SKM-1 treated with dmso at 0.1 percent for 144 hours (cell line): ENCODE measurements around the gene FZD7.

Experiments
- DNase-seq: peaks from one replicate; lab custom pipeline; 2025; ENCODE audit not compliant: unreplicated experiment; lab: John Stamatoyannopoulos, UW

FZD7 gene

DNA sequence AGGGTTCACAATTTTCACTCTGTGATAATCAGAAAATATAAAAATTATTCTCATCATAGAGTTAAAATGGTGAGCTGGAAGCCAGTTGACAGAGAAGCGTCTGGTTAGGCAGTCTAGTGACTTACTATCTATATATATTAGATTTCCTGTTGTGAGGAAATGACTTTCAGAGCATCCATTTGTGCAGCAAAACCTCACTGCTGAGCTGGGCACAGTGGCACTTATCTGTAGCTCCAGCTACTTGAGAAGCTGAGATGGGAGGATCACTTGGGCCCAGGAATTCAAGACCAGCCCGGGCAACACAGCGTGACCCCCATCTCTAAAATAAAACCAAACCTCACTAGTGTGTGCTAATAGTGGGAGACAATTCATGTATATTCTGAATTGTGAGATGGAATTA lies 32.2 kb downstream of the FZD7 start:
- DNase-seq = no peak

DNA sequence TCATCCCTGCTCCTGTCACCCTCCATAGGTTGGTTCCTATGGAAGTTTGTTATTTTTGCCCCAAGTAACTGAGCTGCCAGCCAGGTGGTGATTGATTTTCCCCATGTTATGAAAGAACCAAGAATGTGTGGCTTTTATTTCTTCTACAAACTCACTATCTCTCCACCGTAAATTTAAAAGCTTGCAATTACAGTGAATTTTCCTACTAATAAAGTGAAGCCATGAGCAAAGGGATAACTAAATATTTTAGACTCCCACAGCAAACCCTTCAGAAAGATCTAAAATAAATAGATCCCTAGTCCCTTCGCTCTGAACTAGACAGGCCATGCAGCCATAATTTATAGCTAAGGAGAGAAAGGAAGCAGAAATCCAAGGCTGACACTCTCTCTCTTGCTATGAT lies 33.2 kb downstream of the FZD7 start:
- DNase-seq = no peak

DNA sequence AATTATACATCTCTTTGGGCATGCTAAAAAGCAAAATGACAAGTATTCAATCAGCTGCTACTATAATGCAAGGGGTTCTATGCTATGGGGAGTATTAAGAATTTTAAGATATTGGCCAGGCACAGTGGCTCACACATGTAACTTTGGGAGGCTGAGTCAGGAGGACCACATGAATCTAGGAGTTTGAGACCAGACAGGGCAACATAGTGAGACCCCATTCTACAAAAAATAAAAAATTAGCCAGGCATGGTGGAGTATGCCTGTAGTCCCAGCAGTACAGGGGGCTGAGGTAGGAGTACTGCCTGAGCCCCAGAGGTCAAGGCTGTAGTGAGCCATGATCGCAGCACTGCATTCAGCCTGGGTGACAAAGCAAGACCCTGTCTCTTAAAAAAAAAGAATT lies 33.9 kb downstream of the FZD7 start:
- no peak for DNase-seq

DNA sequence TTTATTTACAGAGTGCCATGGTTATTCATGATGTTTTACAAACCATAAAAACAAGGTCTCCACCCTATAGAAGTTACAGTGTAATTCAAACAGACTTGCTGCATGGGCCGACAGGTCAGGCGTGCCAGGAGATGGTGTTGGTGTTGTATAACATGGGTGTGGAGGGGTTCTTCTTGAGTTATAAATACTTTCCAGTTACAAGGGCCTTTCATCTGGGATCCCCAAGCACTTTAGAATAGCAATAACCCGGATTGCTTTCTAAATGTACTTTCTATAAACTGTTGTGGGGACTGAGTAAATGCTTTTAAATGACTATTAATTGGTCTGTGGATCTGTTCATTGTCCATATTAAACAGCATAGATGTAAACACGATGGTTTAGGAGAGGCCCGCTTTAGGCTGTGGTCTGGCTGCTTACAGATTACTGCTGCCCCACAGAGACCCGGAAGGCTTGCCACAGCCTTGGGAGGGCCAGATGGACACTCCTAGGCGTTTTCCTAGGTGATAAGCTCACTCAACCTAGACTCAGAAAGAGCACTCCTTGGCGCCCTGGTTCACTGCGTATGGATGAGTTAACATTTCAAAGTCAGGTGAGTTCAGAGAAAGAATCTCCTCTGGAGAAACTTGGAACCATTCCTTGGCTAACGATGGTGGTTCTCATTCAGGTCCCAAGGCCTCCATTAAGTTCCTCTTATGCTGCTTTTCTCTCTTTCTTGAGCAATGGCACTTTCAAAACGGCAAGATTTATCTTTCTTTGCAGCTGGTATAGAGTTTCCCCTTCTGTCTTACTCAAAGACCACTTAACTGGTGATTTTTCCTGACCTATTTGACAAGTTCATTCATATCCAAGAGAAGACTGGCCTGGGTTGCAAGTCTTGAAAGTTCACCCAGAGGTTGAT lies 35.8 kb downstream of the FZD7 start:
- DNase-seq = peak; percentile 87

DNA sequence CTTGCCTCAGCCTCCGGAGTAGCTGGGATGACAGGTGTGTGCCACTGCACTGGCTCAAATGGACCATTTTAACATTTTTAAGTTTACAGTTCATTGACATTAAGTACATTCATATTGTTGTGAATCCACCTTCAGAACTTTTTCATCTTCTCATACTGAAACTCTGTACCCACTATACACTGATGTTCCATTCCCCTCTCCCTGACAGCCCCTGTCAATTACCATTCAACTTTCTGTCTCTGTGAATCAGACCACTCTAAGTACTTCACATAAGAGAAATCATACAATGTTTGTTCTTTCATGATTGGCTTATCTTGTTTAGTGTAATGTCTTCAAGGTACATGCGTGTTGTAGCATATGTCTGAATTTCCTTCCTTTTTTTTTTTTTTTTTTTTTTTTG lies 37.5 kb downstream of the FZD7 start:
- DNase-seq = no peak

DNA sequence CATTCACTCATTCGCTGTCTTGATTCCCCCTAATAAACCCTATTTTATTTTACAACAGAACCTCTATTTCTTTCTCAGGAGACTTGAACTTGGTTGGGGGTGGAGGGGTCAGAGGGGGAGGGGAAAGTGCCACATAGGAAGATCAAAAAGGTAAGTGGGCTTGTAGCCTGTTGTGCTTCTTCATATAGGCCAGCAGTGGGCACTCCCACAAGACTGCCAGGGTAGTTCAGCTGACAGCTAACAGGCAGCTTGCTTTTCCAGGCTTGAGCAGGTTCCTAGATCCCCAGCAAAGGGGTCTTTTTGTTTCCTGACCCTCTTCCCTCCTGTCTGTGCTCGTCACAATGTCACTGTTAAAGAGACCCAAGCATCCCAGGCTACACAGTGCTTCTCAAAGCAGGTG lies 38.6 kb downstream of the FZD7 start:
- DNase-seq = no peak

DNA sequence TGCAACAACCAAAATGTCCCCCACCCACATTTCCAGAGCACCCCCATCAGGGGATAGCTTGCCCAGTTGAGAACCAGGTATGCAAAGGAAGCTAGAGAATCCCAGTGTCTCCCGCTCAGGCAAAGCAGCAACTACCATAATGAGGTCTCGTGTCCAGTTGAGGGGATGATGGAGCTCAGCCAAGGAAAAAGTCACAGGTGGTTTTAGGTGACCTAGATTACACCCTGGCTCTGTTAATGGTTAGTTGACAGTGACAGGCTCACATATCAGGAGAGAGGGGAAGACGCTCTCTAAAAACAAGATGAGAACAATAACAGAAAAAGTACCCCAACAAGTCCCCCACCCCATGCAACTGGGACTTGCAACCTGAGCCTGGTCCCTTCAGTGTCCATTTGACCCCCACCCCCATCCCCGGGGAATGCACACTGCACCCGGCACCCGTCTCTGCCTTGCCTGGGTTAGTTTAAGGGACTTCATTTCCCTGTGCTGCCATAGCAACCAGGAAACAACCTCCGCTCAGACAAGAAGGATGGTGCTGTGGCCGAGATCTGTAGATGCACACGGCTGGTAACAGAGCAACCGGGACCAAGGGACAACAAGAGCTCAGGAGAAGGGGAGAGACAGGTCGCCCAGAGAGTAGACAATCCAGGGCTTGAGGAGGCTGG lies 39.2 kb downstream of the FZD7 start, which contains the start of gene KIAA2012:
TSS of gene KIAA2012 (plus strand) at position 519 of the 665 bp plus-strand sequence. CDS start 373 bp downstream, outside the sequence.
- DNase-seq = no peak

DNA sequence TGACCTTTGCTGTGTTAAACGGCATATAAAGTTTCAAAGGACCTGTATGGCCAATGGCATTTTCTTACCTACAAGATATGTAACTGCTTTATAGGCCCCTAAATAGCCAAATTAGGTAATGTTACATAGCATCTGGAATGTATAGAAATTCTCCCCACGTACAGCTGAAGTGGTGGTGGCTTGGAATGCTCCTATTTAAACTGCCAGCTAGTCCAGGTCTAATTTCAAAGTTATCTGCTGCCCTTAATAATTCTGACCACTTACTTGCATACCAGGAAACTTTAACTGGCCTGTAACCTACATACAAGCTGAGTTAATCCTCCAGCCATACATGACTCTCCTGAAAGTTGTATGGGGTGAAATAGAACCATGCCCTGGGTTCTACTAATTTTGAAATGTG lies 40.7 kb downstream of the FZD7 start:
- no peak for DNase-seq

DNA sequence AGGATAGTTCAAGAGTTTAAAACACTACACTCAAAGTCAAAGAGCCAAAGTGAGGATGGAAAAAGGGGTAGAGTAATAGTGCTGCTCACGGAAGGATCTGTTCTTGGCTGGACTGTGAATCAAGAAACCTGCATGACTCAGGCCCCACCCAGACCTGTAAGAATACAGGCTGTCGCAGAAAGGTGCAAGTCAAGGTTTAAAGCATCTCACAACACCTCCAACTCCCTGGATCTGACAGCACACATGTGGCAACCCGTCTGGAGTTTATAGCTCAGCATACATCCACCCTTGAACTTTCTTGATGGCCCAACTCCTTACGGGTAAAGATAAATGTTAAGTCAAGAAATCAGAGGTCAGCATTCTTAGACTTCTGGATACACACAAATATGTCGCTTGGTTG lies 45.7 kb downstream of the FZD7 start:
- DNase-seq = no peak

DNA sequence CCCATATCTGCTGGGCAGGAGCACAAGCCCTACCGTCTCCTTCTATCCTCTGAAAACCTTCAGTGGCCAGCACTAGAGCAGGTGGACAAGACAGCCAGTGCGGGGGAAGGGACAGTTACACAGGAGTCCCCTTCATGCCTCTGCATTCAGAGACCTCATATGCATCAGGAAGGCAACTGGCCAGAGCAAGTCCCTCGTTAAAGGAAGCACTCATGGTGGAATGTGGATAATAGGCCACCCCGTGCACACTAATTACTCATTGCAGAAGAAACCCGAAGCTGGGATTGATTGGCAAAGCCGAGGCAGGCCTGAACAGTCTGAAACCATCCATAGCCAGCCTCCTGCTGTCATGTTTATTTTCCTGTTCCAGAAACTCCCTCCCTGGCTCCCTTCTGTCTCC lies 50.6 kb downstream of the FZD7 start:
- DNase-seq = no peak
